Vagina (tissue), 2 donors: Measurements from ENCODE around the gene MRTFB.

Source experiments
- POLR2A ChIP-seq, 2 donors: fragments of 450-650 bp; IDR thresholded peaks; one replicate each; pipeline ENCODE4 v1.6.1; 2017; ENCODE audit warnings: antibody characterized with exemption in 2 of 2, mild to moderate bottlenecking in 2 of 2, moderate library complexity in 2 of 2
- POLR2AphosphoS5 ChIP-seq, 2 donors: sonication (generic); formaldehyde crosslinking; IDR thresholded peaks; one replicate each; pipeline ENCODE4 v1.9.0; 2017; ENCODE audit warnings: antibody characterized with exemption in 2 of 2, mild to moderate bottlenecking in 2 of 2, low read depth in 1 of 2; ENCODE audit not compliant: insufficient read depth in 1 of 2
- TF ChIP-seq, protein P1 (sequence below), 3 experiments: fragments of 450-650 bp in 2 of 3; fragments of 200-600 bp in 1 of 3; sonication (generic) in 1 of 3; IDR thresholded peaks; one replicate each; pipeline ENCODE4 v1.5.1; 2017 to 2019; ENCODE audit warnings: antibody characterized with exemption in 3 of 3, mild to moderate bottlenecking in 2 of 3, moderate library complexity in 2 of 3

DNA sequence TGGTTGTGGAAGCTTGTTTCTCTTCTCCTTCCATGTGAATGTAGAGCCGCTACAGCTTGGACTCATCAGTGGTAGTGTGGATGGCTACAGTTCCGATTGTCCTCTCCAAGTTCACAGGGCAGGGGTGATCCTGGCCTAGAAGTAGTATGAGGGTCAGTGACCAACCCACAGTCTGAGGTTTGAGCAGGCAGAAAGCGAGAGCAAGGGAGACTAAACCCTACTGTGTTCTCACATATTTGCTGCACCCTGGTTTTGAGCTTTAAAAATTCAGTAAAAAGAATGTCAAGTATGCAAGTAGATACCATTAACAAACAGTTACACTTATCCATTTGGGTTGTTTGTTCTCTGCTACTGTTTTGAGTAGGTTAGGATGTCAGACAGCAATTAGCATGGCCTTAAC is 148.9 kb downstream of the MRTFB start:
- TF ChIP-seq, protein P1, sequence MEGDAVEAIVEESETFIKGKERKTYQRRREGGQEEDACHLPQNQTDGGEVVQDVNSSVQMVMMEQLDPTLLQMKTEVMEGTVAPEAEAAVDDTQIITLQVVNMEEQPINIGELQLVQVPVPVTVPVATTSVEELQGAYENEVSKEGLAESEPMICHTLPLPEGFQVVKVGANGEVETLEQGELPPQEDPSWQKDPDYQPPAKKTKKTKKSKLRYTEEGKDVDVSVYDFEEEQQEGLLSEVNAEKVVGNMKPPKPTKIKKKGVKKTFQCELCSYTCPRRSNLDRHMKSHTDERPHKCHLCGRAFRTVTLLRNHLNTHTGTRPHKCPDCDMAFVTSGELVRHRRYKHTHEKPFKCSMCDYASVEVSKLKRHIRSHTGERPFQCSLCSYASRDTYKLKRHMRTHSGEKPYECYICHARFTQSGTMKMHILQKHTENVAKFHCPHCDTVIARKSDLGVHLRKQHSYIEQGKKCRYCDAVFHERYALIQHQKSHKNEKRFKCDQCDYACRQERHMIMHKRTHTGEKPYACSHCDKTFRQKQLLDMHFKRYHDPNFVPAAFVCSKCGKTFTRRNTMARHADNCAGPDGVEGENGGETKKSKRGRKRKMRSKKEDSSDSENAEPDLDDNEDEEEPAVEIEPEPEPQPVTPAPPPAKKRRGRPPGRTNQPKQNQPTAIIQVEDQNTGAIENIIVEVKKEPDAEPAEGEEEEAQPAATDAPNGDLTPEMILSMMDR (IDR thresholded peaks at IDR 0.05), result no peak
- TF ChIP-seq POLR2AphosphoS5 (IDR thresholded peaks at IDR 0.05; ENCODE audit: insufficient read depth in 1 of 2, low read depth in 1 of 2), result no peak
- no peak for TF ChIP-seq POLR2A (IDR thresholded peaks at IDR 0.05)
